SK-N-SH (cell line): Measurements from ENCODE around the gene FGFBP1. TPM values are rescaled to one million over a fixed set of nuclear protein-coding genes. Genes with fewer than 3 reads are reported as not detected.

Source experiments
- CTCF ChIA-PET: fragments of 300-600, 350-600 bp; formaldehyde crosslinking; extraction: SDS; loops from one replicate; lab custom pipeline; 2021; lab: Yijun Ruan, JAX
- POLR2A ChIA-PET: fragments of 350-600 bp; sonication (Branson Sonifier 250); formaldehyde crosslinking; extraction: SDS; loops from one replicate; lab custom pipeline; 2020; ENCODE audit warnings: antibody characterized with exemption, inconsistent platforms; lab: Yijun Ruan, JAX
- DNase-seq: peaks from one replicate; pipeline ENCODE4 v3.0.0; 2012
- H2AFZ ChIP-seq: fragments of 200-600 bp; sonication (generic); 2 replicates; pipeline ENCODE4 v1.8.1; 2016; ENCODE audit warnings: antibody characterized with exemption, mild to moderate bottlenecking, low read depth
- H3F3A ChIP-seq: fragments of 200-600 bp; sonication (generic); replicated peaks from 2 replicates; pipeline ENCODE3; 2016; ENCODE audit warnings: antibody characterized with exemption, mild to moderate bottlenecking; ENCODE audit not compliant: insufficient read depth
- H3K27ac ChIP-seq, 2 experiments: fragments of 200-500 bp in 1 of 2; fragments of 200-600 bp in 1 of 2; sonication (Bioruptor generic) in 1 of 2; sonication (generic), shearing (Covaris generic) in 1 of 2; 2 replicates each; pipeline versions ENCODE4 v1.5.1 to v1.6.1; 2014 to 2016; ENCODE audit warnings: low read depth in 2 of 2, inconsistent platforms in 1 of 2, low read length in 1 of 2, mild to moderate bottlenecking in 1 of 2, mixed read lengths in 1 of 2
- H3K27me3 ChIP-seq: fragments of 200-600 bp; sonication (generic), shearing (Covaris generic); 2 replicates; pipeline ENCODE4 v1.6.1; 2016; ENCODE audit warnings: mixed run types; ENCODE audit not compliant: insufficient read depth
- H3K36me3 ChIP-seq, 2 experiments: fragments of 200-500 bp in 1 of 2; fragments of 200-600 bp in 1 of 2; sonication (Bioruptor generic) in 1 of 2; sonication (generic) in 1 of 2; replicated peaks in 1 of 2; 2 replicates each; pipeline versions ENCODE3 to v1.5.1; 2014 to 2016; ENCODE audit warnings: low read length in 1 of 2, mild to moderate bottlenecking in 1 of 2; ENCODE audit not compliant: insufficient read depth in 2 of 2, control insufficient read depth in 1 of 2
- H3K4me1 ChIP-seq, 2 experiments: fragments of 200-500 bp in 1 of 2; fragments of 200-600 bp in 1 of 2; sonication (Bioruptor generic) in 1 of 2; sonication (generic), shearing (Covaris generic) in 1 of 2; 2 replicates each; pipeline versions ENCODE4 v1.5.1 to v1.6.1; 2014 to 2016; ENCODE audit warnings: low read depth in 1 of 2, low read length in 1 of 2, mixed run types in 1 of 2; ENCODE audit not compliant: insufficient read depth in 2 of 2, control insufficient read depth in 1 of 2
- H3K4me2 ChIP-seq: fragments of 200-600 bp; sonication (generic), shearing (Covaris generic); 2 replicates; pipeline ENCODE4 v1.6.1; 2017; ENCODE audit warnings: mixed run types
- H3K4me3 ChIP-seq, 2 experiments: fragments of 200-500 bp in 1 of 2; fragments of 200-600 bp in 1 of 2; sonication (Bioruptor generic) in 1 of 2; sonication (generic), shearing (Covaris generic) in 1 of 2; 2 replicates each; pipeline versions ENCODE4 v1.5.1 to v1.8.1; 2014 to 2016; ENCODE audit warnings: low read depth in 2 of 2, inconsistent platforms in 1 of 2, low read length in 1 of 2, mild to moderate bottlenecking in 1 of 2, mixed read lengths in 1 of 2, moderate library complexity in 1 of 2
- H3K79me2 ChIP-seq: fragments of 200-600 bp; sonication (generic); 2 replicates; pipeline ENCODE4 v1.8.1; 2017; ENCODE audit warnings: mild to moderate bottlenecking; ENCODE audit not compliant: insufficient read depth
- H3K9ac ChIP-seq: fragments of 200-600 bp; sonication (generic); 2 replicates; pipeline ENCODE4 v1.6.1; 2017; ENCODE audit warnings: mixed run types
- H3K9me2 ChIP-seq: fragments of 200-600 bp; sonication (generic); 2 replicates; pipeline ENCODE4 v1.6.1; 2017; ENCODE audit warnings: mixed run types
- H3K9me3 ChIP-seq: fragments of 200-600 bp; sonication (generic); 2 replicates; pipeline ENCODE4 v1.6.1; 2017; ENCODE audit warnings: mixed run types, mild to moderate bottlenecking, moderate library complexity
- H4K20me1 ChIP-seq: fragments of 200-600 bp; sonication (generic); 2 replicates; pipeline ENCODE4 v1.6.1; 2017; ENCODE audit warnings: mild to moderate bottlenecking, mixed run types; ENCODE audit not compliant: insufficient read depth
- CHD2 ChIP-seq: fragments of 150-350 bp; IDR thresholded peaks from 2 replicates; pipeline ENCODE4 v1.6.1; 2018; ENCODE audit warnings: low read length; ENCODE audit not compliant: partially characterized antibody
- EZH2phosphoT487 ChIP-seq: fragments of 200-600 bp; sonication (generic); IDR thresholded peaks from 2 replicates; pipeline ENCODE4 v1.6.1; 2017; ENCODE audit warnings: low read depth, mixed run types, mild to moderate bottlenecking, antibody characterized with exemption, moderate library complexity, borderline replicate concordance
- GABPA ChIP-seq: IDR thresholded peaks from 2 replicates; pipeline ENCODE4 v1.4.0; 2012; ENCODE audit warnings: low read depth, mild to moderate bottlenecking
- MEF2A ChIP-seq: IDR thresholded peaks from 2 replicates; pipeline ENCODE4 v1.4.0; 2012; ENCODE audit warnings: low read depth, borderline replicate concordance
- NRF1 ChIP-seq: IDR thresholded peaks from 2 replicates; pipeline ENCODE4 v1.6.1; 2012; ENCODE audit warnings: low read depth, mild to moderate bottlenecking, low read length
- POLR2AphosphoS5 ChIP-seq: IDR thresholded peaks from 2 replicates; pipeline ENCODE4 v1.6.1; 2012; ENCODE audit warnings: low read depth, low read length
- RAD21 ChIP-seq: IDR thresholded peaks from 2 replicates; pipeline ENCODE4 v1.6.1; 2012; ENCODE audit warnings: mild to moderate bottlenecking, low read length
- RCOR1 ChIP-seq: fragments of 150-350 bp; IDR thresholded peaks from 2 replicates; pipeline ENCODE4 v1.6.1; 2017; ENCODE audit warnings: antibody characterized with exemption, low read length
- SMC3 ChIP-seq: IDR thresholded peaks from 2 replicates; pipeline ENCODE4 v1.6.1; 2012; ENCODE audit warnings: low read depth, low read length, improper control_type of control experiment
- TEAD4 ChIP-seq: IDR thresholded peaks from 2 replicates; pipeline ENCODE4 v1.4.0; 2012; ENCODE audit warnings: mild to moderate bottlenecking, borderline replicate concordance; ENCODE audit not compliant: insufficient read depth
- WGBS: methylation state at CpG from one replicate; pipeline ENCODE4 v1.1.6; 2017; ENCODE audit warnings: low lambda C conversion rate; 5-methylcytosine and 5-hydroxymethylcytosine counted together
- polyA plus RNA-seq, 3 experiments: library from polyadenylated mRNA; depleted of rRNA; stranded (reverse); fragments of >200 nt; gene quantifications; 2 replicates each; pipeline ENCODE4 v1.2.3, GENCODE V29; 2012
- TF ChIP-seq, protein P1 (sequence below): fragments of 200-600 bp; sonication (generic); IDR thresholded peaks from 2 replicates; pipeline ENCODE4 v1.6.1; 2017; ENCODE audit warnings: antibody characterized with exemption, mild to moderate bottlenecking, moderate library complexity
- TF ChIP-seq, protein P2 (sequence below): IDR thresholded peaks from 2 replicates; pipeline ENCODE4; 2012
- TF ChIP-seq, protein P3 (sequence below): fragments of 150-350 bp; IDR thresholded peaks from 2 replicates; pipeline ENCODE4 v1.6.1; 2016; ENCODE audit warnings: mild to moderate bottlenecking, low read depth, low read length
- TF ChIP-seq, protein P4 (sequence below): IDR thresholded peaks from 2 replicates; pipeline ENCODE4 v1.6.1; 2012; ENCODE audit warnings: mild to moderate bottlenecking, low read depth, low read length, moderate library complexity

Gene FGFBP1
- polyA plus RNA-seq, 1 of the 3 experiments (the other 2 are of a cell fraction) = 0.13 TPM

DNA sequence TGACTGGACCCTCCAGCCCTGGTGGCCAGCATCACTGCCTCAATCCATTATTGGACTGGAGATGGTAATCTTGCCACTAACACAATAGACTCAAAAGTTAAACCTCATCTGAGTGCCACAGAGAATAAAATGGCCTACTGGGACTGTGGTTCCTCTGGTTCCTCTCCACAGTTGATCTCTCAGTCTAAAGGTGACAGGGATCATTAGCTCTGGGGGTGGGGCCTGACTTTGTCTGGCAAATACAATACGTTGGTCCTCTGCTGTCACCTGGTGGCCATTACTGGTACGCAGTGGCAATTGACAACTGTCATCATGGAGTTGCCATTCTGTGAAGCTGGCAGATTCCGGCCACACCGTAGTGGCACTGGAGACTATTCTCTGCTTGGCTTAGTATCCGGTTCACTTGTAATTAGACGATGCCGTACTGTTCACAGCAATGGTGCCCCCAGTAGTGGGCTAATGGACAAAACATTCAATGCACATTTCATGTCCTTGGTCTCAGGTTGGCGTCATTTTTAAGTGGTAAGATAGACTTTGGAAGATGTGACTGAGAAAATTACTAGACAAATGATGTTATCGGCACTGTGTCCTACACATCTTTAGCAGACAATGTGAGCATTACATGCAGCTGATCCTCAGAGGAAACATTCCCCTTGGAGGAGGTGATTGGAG lies 17.8 kb upstream of the FGFBP1 start:
- H3K4me3 ChIP-seq = no peak overlapping the region
- ChIA-PET POLR2A (interaction anchor here (0.9 kb wide), 1 partner anchor 477 kb away, joined by 3 read pairs; no protein-coding TSS in a partner anchor), CTCF (interaction anchor here (0.6 to 2.5 kb wide), 64 partner anchors 9 to 486 kb away, joined by 3 to 154 read pairs (median 5); partner anchors contain the start of gene FGFBP1)
- no peaks in the 10 kb centered on the region for H3K9me3 ChIP-seq
- no peak overlapping the region for H3K4me2 ChIP-seq
- H2AFZ ChIP-seq = no peak overlapping the region
- H3F3A ChIP-seq = no peaks in the 10 kb centered on the region
- H4K20me1 ChIP-seq = no peaks in the 10 kb centered on the region
- H3K27ac ChIP-seq = no peak overlapping the region
- no peaks in the 10 kb centered on the region for H3K9me2 ChIP-seq
- H3K9ac ChIP-seq = no peak overlapping the region
- no peaks in the 10 kb centered on the region for H3K79me2 ChIP-seq
- peak; percentile 73 for DNase-seq
- H3K4me1 ChIP-seq = peaks cover 0 to 3% of the 10 kb centered on the region in 2 experiments; a peak in 1 of 4 replicates
- H3K36me3 ChIP-seq = no peaks in the 10 kb centered on the region
- WGBS = 40% methylated on average over 9 of the region's 9 CpGs
- TF ChIP-seq, protein P1, sequence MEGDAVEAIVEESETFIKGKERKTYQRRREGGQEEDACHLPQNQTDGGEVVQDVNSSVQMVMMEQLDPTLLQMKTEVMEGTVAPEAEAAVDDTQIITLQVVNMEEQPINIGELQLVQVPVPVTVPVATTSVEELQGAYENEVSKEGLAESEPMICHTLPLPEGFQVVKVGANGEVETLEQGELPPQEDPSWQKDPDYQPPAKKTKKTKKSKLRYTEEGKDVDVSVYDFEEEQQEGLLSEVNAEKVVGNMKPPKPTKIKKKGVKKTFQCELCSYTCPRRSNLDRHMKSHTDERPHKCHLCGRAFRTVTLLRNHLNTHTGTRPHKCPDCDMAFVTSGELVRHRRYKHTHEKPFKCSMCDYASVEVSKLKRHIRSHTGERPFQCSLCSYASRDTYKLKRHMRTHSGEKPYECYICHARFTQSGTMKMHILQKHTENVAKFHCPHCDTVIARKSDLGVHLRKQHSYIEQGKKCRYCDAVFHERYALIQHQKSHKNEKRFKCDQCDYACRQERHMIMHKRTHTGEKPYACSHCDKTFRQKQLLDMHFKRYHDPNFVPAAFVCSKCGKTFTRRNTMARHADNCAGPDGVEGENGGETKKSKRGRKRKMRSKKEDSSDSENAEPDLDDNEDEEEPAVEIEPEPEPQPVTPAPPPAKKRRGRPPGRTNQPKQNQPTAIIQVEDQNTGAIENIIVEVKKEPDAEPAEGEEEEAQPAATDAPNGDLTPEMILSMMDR = peak; percentile 98
- TF ChIP-seq CHD2 (no peak), EZH2phosphoT487 (no peak), TEAD4 (no peak), MEF2A (no peak), RAD21 (peak; percentile 92), RCOR1 (peak; percentile 43; the same call in 1 of the 2 replicates), GABPA (no peak), POLR2AphosphoS5 (no peak), SMC3 (peak; percentile 99), NRF1 (peak; percentile 31; the same call in 1 of the 2 replicates)
- TF ChIP-seq, protein P2, sequence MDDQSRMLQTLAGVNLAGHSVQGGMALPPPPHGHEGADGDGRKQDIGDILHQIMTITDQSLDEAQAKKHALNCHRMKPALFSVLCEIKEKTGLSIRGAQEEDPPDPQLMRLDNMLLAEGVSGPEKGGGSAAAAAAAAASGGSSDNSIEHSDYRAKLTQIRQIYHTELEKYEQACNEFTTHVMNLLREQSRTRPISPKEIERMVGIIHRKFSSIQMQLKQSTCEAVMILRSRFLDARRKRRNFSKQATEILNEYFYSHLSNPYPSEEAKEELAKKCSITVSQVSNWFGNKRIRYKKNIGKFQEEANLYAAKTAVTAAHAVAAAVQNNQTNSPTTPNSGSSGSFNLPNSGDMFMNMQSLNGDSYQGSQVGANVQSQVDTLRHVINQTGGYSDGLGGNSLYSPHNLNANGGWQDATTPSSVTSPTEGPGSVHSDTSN = peak; percentile 61
- TF ChIP-seq, protein P3, sequence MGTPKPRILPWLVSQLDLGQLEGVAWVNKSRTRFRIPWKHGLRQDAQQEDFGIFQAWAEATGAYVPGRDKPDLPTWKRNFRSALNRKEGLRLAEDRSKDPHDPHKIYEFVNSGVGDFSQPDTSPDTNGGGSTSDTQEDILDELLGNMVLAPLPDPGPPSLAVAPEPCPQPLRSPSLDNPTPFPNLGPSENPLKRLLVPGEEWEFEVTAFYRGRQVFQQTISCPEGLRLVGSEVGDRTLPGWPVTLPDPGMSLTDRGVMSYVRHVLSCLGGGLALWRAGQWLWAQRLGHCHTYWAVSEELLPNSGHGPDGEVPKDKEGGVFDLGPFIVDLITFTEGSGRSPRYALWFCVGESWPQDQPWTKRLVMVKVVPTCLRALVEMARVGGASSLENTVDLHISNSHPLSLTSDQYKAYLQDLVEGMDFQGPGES = no peak
- TF ChIP-seq, protein P4, sequence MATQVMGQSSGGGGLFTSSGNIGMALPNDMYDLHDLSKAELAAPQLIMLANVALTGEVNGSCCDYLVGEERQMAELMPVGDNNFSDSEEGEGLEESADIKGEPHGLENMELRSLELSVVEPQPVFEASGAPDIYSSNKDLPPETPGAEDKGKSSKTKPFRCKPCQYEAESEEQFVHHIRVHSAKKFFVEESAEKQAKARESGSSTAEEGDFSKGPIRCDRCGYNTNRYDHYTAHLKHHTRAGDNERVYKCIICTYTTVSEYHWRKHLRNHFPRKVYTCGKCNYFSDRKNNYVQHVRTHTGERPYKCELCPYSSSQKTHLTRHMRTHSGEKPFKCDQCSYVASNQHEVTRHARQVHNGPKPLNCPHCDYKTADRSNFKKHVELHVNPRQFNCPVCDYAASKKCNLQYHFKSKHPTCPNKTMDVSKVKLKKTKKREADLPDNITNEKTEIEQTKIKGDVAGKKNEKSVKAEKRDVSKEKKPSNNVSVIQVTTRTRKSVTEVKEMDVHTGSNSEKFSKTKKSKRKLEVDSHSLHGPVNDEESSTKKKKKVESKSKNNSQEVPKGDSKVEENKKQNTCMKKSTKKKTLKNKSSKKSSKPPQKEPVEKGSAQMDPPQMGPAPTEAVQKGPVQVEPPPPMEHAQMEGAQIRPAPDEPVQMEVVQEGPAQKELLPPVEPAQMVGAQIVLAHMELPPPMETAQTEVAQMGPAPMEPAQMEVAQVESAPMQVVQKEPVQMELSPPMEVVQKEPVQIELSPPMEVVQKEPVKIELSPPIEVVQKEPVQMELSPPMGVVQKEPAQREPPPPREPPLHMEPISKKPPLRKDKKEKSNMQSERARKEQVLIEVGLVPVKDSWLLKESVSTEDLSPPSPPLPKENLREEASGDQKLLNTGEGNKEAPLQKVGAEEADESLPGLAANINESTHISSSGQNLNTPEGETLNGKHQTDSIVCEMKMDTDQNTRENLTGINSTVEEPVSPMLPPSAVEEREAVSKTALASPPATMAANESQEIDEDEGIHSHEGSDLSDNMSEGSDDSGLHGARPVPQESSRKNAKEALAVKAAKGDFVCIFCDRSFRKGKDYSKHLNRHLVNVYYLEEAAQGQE = no peak
- no peaks in the 10 kb centered on the region for H3K27me3 ChIP-seq
